ENCODE data around the gene CUL1. TPM values are rescaled to one million over a fixed set of nuclear protein-coding genes. Genes with fewer than 3 reads are reported as not detected.

CUL1 gene
- total RNA-seq, 1 experiment from 2014 or later = 53.1 TPM

DNA sequence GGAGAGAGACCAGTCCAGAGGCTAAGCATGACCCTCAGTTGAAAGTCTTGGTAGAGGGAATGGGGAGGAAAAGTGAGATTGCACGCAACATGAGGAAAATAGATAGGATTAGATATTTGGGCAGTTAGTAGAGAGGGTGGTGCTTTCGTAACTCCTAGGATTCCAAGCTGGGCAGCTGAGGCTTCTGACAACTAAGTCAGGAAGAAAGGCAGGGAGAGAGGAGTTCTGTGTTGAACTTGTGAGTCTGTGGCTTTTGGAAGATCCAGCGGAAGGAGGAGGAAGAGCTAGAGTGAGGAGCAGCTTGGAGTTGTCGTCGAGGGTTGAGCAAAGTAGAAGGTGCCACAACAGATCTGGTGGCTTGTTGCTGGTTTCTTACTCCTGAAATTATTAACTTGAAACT lies 21.8 kb downstream of the CUL1 start:
- Histone ChIP-seq H3K4me2 (ENCODE audit: low read length) (no peak overlapping the region), H3K79me2 (ENCODE audit: insufficient read depth, low read length) (peaks cover 100% of the 10 kb centered on the region), H3K9me2 (ENCODE audit: insufficient read depth) (no peaks in the 10 kb centered on the region), H3K9me3 (ENCODE audit: control insufficient read depth in 1 of 2, insufficient read depth in 1 of 2, low read depth in 1 of 2, low read length in 2 of 2) (no peaks in the 10 kb centered on the region), H4K20me1 (ENCODE audit: insufficient read depth) (peaks cover 45% of the 10 kb centered on the region), H3K27me3 (ENCODE audit: insufficient read depth, low read length) (no peaks in the 10 kb centered on the region), H3K27ac (ENCODE audit: low read depth, low read length) (no peak overlapping the region), H3K36me3 (ENCODE audit: control insufficient read depth in 1 of 2, insufficient read depth in 2 of 2, low read length in 2 of 2) (no peaks in the 10 kb centered on the region), H2AFZ (ENCODE audit: low read depth, low read length, poor library complexity, severe bottlenecking) (no peak overlapping the region), H3K4me1 (ENCODE audit: control insufficient read depth in 1 of 2, insufficient read depth in 2 of 2, low read length in 2 of 2) (peaks cover 9 to 28% of the 10 kb centered on the region in 2 experiments), H3K4me3 (replicated peaks in 1 of 2; ENCODE audit: low read depth in 1 of 2, low read length in 2 of 2) (no peak overlapping the region), H3K9ac (ENCODE audit: low read length) (no peak overlapping the region)
- CTCF ChIA-PET = no interaction called here
- RAD21 ChIA-PET (ENCODE audit: low non-redundant PET in 1 of 2, low total read pairs in 2 of 2, uncharacterized antibody in 2 of 2, unreplicated experiment in 2 of 2) = no interaction called here
- DNase-seq (ENCODE audit: low read depth, low spot score) (no peak), ATAC-seq (no peak)
- BruUV-seq (replicated peaks) = no TSS peak
- TF ChIP-seq EZH2phosphoT487 (IDR thresholded peaks at IDR 0.05; ENCODE audit: borderline replicate concordance) (no peak), SRF (IDR thresholded peaks at IDR 0.05; ENCODE audit: low read depth) (no peak), FOSL1 (IDR thresholded peaks at IDR 0.05; ENCODE audit: low read depth) (no peak), ELF1 (IDR thresholded peaks at IDR 0.05; ENCODE audit: borderline replicate concordance, low read depth) (no peak), CEBPB (IDR thresholded peaks at IDR 0.05; ENCODE audit: low read depth) (no peak), SIN3A (IDR thresholded peaks at IDR 0.05; ENCODE audit: low read depth) (no peak), POLR2AphosphoS5 (IDR thresholded peaks at IDR 0.05; ENCODE audit: low read depth, low read length) (no peak), RAD21 (IDR thresholded peaks at IDR 0.05; ENCODE audit: low read depth) (no peak)
- TF ChIP-seq, protein P1, sequence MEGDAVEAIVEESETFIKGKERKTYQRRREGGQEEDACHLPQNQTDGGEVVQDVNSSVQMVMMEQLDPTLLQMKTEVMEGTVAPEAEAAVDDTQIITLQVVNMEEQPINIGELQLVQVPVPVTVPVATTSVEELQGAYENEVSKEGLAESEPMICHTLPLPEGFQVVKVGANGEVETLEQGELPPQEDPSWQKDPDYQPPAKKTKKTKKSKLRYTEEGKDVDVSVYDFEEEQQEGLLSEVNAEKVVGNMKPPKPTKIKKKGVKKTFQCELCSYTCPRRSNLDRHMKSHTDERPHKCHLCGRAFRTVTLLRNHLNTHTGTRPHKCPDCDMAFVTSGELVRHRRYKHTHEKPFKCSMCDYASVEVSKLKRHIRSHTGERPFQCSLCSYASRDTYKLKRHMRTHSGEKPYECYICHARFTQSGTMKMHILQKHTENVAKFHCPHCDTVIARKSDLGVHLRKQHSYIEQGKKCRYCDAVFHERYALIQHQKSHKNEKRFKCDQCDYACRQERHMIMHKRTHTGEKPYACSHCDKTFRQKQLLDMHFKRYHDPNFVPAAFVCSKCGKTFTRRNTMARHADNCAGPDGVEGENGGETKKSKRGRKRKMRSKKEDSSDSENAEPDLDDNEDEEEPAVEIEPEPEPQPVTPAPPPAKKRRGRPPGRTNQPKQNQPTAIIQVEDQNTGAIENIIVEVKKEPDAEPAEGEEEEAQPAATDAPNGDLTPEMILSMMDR (IDR thresholded peaks at IDR 0.05 in 2 of 3, conservative IDR thresholded peaks at IDR 0.05 in 1 of 3; ENCODE audit: borderline replicate concordance in 1 of 3, insufficient read depth in 1 of 3, low read depth in 2 of 3, low read length in 2 of 3) = no peak
- TF ChIP-seq, protein P2, sequence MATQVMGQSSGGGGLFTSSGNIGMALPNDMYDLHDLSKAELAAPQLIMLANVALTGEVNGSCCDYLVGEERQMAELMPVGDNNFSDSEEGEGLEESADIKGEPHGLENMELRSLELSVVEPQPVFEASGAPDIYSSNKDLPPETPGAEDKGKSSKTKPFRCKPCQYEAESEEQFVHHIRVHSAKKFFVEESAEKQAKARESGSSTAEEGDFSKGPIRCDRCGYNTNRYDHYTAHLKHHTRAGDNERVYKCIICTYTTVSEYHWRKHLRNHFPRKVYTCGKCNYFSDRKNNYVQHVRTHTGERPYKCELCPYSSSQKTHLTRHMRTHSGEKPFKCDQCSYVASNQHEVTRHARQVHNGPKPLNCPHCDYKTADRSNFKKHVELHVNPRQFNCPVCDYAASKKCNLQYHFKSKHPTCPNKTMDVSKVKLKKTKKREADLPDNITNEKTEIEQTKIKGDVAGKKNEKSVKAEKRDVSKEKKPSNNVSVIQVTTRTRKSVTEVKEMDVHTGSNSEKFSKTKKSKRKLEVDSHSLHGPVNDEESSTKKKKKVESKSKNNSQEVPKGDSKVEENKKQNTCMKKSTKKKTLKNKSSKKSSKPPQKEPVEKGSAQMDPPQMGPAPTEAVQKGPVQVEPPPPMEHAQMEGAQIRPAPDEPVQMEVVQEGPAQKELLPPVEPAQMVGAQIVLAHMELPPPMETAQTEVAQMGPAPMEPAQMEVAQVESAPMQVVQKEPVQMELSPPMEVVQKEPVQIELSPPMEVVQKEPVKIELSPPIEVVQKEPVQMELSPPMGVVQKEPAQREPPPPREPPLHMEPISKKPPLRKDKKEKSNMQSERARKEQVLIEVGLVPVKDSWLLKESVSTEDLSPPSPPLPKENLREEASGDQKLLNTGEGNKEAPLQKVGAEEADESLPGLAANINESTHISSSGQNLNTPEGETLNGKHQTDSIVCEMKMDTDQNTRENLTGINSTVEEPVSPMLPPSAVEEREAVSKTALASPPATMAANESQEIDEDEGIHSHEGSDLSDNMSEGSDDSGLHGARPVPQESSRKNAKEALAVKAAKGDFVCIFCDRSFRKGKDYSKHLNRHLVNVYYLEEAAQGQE (IDR thresholded peaks at IDR 0.05; ENCODE audit: low read depth) = no peak
- TF ChIP-seq, protein P3, sequence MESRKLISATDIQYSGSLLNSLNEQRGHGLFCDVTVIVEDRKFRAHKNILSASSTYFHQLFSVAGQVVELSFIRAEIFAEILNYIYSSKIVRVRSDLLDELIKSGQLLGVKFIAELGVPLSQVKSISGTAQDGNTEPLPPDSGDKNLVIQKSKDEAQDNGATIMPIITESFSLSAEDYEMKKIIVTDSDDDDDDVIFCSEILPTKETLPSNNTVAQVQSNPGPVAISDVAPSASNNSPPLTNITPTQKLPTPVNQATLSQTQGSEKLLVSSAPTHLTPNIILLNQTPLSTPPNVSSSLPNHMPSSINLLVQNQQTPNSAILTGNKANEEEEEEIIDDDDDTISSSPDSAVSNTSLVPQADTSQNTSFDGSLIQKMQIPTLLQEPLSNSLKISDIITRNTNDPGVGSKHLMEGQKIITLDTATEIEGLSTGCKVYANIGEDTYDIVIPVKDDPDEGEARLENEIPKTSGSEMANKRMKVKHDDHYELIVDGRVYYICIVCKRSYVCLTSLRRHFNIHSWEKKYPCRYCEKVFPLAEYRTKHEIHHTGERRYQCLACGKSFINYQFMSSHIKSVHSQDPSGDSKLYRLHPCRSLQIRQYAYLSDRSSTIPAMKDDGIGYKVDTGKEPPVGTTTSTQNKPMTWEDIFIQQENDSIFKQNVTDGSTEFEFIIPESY (IDR thresholded peaks at IDR 0.05; ENCODE audit: extremely low read depth, insufficient replicate concordance, low read length) = no peak
- TF ChIP-seq, protein P4, sequence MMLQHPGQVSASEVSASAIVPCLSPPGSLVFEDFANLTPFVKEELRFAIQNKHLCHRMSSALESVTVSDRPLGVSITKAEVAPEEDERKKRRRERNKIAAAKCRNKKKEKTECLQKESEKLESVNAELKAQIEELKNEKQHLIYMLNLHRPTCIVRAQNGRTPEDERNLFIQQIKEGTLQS (IDR thresholded peaks at IDR 0.05) = no peak
- intact Hi-C loops (cut with micrococcal nuclease) = no loop called here
- POLR2A ChIA-PET = no interaction called here

All from HCT116 (cell line).